Measurements from ENCODE around the gene PLEKHA1.

The PLEKHA1 gene

GRCh38 chr10:122346326-122346950, 28.1 kb upstream of the PLEKHA1 start:
- no peak for DNase-seq (ENCODE audit: low read depth in 2 of 2)

GRCh38 chr10:122347170-122347841, 27.2 kb upstream of the PLEKHA1 start:
- DNase-seq (ENCODE audit: low read depth in 2 of 2): no peak

DNA sequence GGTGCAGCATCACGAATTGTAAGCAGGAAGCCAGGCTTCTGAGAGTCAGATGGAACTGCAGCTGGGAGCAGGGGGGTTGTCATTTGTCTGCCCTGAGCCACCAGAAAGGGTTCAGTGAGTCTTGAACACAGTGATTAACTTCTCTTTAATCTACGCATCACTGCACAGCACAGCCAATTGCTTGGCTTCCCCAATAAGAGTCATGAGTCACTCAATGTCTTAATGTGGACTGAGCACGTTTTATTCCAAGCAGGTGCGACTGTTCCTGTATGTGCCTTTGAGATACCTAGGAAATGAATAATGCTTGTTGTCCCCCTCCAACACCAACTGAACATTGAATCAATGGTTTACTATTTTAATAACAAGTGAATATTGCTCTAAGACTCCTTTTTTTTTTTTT, 26.0 kb upstream of the PLEKHA1 start:
- no peak for DNase-seq (ENCODE audit: low read depth in 2 of 2)

DNA sequence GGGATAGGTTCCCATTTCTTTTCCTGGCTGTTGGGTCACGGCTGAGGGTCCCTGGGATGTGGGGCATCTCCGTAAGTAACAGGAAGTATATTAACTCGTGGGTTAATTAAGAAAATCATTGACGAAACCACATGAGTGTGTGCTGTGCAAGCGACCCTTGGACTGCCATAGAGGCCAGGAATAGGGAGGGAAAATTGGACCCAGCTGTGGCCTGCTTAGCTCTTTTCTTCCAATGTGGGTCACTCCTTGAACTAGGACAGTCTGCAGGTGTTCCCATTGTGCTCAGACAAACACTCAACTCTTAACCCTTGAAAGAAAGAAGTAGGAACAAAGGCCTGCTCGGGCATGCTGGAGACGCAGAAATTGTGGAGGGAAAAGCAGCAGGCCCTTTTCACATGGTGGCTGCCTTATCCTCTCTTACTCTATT, 25.6 kb upstream of the PLEKHA1 start:
- DNase-seq (ENCODE audit: low read depth in 2 of 2): no peak

DNA sequence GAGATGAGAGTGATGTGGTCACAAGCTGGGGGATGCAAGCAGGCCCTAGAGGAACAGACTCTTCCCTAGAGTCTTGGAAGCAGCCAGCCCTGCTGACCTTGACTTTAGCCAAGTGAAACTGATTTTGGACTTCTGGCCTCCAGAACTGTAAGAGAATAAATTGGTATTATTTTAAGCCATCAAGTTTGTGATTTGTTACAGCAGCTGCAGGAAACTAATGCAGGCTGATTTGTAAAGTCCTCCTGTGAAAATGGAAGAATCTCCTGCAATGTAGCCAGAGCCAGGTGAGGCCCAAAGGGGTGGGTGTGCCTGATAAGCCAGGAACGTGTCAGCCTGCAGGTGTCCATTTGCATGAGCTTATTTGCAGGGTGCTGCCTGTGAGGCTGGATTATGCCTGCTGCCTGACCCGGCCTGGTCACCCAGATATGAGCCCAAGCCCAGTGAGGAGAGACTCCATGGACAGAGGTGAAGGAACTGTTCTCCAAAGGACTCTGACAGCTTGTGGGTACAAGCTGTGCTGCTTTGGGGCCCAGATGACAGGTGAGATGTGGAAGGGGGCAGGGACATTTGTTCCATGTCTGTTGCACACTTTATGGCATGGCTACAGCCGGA, 24.6 kb upstream of the PLEKHA1 start:
- DNase-seq (ENCODE audit: low read depth in 2 of 2): no peak

GRCh38 chr10:122350893-122351292, 23.6 kb upstream of the PLEKHA1 start:
- no peak for DNase-seq (ENCODE audit: low read depth in 2 of 2)

DNA sequence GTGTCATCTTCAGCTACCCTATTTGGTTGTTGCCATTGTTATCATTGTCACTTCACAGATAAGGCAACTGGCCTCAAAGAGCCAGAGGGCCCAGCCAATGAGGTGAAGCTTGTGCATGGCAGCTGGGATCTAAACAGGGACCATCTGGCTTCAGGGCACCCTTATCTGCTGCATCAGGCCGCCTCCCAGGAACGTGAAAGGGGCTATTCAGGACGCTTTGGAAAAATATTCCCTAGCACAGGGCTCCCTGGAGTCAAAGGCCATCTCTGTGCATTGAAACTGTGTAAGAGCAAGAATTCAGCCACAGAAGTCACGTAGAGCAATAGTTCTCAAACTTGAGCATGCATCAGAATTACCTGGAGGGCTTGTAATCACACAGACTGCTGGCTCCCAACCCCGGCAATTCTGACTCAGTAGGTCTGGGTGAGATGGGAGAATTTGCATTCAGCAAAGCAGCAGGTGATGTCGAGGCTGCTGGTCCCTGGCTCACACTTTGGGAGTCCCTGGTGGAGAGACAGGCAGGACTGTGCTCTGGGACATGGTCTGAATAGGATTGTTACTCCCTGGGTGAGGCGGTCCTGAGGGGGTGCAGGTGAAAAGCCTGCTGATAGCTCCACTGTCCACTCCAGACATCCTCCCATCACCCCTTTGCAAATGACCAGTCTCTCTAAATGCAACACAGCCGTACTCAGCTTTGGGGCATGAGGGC, 21.5 kb upstream of the PLEKHA1 start:
- no peak for DNase-seq (ENCODE audit: low read depth in 2 of 2)

- DNase-seq (ENCODE audit: low read depth in 2 of 2): no peak
These were observed 20.1 kb upstream of the PLEKHA1 start for GRCh38 chr10:122354383-122354782.

DNA sequence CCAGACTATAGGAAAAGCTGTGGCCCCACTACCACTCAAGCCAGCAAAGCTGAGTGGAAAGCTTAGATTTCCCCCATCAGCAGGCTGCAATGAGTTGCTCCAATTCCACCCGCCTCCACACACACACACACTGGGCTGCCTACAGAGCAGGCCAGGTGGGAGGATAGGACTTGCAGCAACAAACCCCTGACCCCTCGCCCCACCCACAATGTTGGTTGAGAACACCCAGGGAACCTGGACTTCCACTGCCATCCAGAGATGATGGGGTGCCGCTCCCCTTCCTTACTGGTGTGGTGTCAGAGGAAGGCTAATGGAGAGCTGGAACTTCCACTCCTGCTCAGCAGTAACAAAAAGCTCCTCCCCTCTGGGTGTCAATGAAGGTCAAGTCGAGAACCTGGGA, 16.8 kb upstream of the PLEKHA1 start:
- DNase-seq (ENCODE audit: low read depth in 2 of 2): no peak

- DNase-seq (ENCODE audit: low read depth in 2 of 2): no peak
These were observed 14.9 kb upstream of the PLEKHA1 start for GRCh38 chr10:122359621-122360020.

DNA sequence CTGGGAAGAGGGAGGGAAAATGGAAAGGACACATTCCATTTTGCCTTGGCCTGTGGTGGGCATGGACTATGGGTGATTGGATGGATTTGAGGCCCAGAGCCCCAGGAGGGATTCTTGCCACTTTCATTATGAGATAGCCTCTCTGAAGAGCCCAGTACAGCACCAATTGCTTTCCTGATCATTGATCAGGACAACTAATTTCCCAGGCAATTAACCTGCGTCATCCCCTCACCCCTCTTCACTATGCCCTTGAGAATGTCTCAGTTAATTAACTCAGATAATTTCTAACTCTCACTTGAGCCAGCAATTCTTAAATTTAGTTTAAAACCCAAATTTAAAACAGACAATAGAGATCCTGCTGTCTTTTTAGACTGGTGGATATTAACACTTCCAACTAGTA, 13.5 kb upstream of the PLEKHA1 start:
- no peak for DNase-seq (ENCODE audit: low read depth in 2 of 2)

GRCh38 chr10:122362031-122362592, 12.4 kb upstream of the PLEKHA1 start:
- DNase-seq (ENCODE audit: low read depth in 2 of 2): no peak

GRCh38 chr10:122362621-122363020, 11.9 kb upstream of the PLEKHA1 start:
- no peak for DNase-seq (ENCODE audit: low read depth in 2 of 2)

- no peak for DNase-seq (ENCODE audit: low read depth in 2 of 2)
These were observed 11.2 kb upstream of the PLEKHA1 start for GRCh38 chr10:122363311-122363710.

DNA sequence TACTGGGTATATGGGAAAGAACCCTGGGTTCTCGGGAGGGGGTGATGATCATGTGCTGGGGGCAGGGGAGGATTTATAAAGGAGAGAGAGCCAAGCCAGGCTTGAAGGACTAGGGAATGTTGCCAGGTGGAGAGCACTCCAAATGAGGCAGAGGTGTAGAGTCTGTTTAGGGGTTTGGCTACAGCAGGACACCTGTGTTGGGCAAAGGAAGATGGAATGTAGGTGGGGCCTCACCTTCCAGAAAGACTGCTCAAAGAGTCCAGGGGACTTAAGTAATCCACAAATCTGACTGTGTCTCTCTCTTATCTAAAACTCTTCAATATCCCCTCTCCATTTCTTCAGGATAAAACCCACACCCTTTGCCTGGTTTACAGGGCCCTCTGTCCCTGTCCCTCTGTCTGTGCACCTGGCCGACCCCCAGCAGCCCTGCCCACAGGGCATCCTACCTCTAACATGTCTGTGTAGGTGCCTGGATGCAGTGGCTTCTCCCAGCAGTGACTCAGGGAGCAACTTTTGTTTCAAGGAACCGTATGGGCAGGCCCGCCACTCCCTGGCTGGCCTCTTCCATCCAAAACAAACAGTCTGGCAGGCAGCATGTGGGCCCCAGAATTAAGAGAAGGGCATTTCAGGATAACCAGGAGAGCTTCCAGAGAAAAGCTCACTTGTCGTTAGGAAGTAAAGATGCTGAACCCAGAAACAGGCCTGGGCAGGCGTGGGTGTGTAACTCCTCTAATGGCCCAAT, 10.6 kb upstream of the PLEKHA1 start:
- no peak for DNase-seq (ENCODE audit: low read depth in 2 of 2)

GRCh38 chr10:122368502-122369254, 5.8 kb upstream of the PLEKHA1 start:
- DNase-seq (ENCODE audit: low read depth in 2 of 2): no peak

DNA sequence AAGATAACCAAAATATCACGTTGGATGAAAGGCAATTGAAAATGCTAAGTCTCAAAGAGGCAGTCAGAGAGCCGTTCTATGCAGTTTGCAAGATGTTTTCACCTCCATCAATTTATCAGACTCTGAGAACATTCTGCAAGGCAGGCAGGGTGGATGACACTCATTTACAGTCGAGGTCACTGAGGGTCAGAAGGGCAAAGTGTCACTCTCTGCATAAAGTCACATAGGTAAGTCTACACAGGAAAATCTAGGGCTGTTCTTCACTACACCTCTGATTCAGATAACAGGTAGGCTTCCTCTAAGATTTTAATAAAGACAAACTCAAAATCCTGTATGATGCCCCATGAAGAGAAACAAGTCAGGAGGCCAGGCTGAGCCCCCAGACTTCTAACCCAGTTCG, 1.4 kb upstream of the PLEKHA1 start:
- DNase-seq (ENCODE audit: low read depth in 2 of 2): no peak

GRCh38 chr10:122373721-122374120, 787 bp upstream of the PLEKHA1 start:
- DNase-seq (ENCODE audit: low read depth in 2 of 2): no peak

DNA sequence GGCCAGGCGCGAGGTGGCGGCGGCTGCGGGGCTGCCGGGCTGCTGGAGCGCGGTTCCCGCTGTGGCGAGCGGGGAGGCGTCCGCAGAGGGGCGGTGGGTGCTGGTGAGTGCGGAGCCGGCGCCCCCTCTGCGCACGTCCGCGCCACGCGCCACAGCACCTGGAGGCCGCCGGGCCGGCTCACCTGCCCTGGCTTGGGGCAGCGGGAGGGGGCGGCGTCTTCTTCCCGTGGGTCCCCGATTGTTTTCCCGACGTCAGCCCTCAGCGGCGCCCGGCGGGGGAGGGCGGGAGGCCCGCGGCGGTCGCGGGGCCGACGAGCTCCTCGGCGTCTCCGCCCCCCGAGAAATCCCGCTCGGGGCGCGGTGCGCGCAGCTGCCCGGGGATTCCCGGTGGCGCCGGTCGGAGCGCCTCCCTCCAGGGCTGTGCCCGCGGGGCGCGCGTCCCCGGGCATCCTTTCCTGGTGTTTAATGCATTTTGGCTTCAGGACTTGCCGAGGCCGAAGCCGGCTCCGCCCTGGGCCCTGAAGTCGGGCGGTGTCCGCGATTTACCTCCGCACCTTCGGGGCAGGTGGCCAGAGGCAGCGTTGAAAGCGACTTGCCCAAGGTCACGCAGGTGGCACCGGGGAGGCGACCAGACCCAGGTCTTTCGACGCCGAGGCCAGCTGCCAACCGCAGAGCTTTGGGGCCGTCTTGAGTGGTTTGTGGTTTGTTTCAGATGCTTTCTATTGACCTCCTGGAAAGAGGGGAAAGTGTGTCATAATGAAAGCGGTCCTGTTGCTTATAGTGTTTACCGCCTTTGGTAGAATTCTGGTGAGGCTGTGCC, 561 bp downstream of the PLEKHA1 start:
- DNase-seq (ENCODE audit: low read depth in 2 of 2): no peak

DNA sequence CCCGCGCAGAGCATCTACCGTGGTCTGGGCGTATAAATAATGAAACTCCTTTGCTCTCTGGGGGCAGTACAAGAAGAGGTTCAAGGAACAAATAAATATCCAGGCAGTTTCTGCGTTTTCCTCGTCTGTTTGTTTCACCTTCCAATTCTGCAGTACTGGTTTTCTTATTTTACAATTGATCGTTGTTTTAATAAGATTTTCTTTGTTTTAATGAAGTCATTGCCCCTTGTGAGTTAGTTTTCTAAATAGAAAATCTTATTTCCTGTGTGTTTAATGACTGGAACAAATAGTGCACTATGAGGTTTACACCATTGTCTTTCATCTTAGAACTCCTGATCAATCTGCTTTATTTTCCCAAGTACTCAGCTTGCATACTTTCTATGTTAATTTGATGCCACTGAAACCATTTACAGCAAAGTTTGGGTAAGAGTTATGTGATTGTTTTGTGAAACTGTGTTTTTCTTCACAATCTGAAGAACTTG, 1.2 kb downstream of the PLEKHA1 start:
- DNase-seq (ENCODE audit: low read depth in 2 of 2): no peak
